Inflammatory macrophage (primary cell): ENCODE data around the gene MBTPS1.
A peak's percentile ranks its signal among the peaks of the same experiment; 100 is the strongest.

Experiments
- DNase-seq, 2 donors: peaks; one replicate each; pipeline ENCODE4 v3.0.0-alpha.2; 2020 to 2022

MBTPS1 gene

DNA sequence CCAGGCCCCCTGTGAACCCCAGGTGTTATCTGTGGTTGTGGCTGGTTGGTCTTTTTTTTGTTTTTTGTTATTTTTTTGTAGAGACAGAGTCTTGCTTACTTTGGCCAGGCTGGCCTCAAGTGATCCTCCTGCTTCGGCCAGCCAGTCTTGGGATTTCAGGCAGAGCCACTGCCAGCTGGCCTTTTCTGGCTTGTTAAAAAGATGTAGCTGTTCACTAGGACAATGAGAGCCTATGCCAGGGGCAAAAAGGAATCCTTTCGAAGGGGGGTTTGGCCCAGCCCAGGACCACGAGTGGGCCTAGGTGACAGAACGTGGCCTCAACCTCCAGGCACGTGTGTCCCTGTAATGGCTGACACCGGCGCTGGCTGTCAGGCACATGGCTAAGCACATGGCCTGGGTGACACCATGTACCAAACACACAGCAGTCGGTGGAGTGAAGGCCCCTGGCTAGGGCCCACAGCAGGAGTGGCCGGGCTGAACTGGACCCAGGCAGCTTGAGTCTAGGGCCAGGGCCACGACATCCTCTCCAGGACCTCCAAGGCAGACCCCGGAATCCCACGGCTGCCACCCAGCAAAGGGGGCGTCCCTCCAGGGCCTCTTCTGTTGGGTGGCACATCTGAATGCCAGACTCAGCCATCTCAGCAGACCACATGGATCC lies 67.2 kb downstream of the MBTPS1 start:
- no peak for DNase-seq

DNA sequence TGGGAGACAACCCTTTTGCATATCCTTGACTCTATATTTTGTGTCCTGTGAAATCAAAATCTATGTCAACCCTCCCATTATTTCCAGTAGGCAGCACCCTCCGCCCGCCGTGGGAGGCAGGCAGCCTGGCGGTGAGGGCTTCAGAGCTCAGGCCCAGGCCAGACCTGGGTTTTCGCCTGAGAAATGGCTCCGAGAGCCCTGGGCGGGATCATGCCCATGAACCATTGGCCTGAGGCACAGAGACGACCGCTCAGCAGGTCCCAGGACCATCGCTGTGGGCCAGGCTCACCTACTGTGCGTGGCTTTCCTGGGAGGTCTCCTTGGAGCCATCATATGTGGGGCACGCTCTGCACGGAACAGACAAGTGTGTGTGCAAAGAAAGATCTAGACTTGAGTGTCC lies 67.9 kb downstream of the MBTPS1 start:
- DNase-seq: no peak

DNA sequence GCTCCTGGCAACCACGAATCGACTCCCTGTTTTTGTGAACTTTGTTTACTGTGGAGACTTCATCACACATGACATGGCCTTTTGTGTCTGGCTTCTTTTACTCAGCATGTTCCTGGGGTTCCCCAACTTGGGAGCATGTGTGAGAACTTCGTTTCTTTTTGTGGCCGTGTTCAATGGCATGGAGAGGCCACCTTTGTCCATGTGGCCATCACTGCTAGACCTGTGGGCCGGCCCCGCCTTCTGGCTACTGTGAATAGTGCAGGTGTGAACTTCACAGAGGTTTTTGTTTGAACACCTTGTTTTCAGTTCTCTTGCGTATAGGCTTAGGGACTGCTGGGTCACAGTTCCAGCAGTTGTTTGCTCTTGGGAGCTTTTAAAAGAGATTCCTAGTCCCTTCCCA lies 68.5 kb downstream of the MBTPS1 start:
- DNase-seq: no peak

DNA sequence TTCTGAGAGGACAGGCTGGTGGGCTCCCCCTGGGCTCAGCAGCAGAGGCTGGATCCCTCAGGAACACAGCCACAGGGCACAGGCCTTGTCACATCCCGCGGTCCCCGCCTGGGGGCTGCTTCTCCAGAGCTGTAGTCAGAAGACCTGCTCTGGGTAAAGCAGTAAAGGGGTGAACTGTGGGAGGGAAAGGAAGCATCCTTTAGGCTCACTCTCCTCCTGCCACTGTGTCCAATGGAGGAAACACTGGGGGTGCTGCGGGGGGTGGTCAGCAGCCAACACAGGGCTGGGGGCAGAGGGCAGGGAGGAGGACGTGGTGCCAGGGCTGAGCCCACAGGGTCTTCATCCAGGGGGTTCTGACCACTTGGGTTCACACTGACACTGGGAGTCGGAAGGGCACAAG lies 69.1 kb downstream of the MBTPS1 start:
- DNase-seq: no peak

DNA sequence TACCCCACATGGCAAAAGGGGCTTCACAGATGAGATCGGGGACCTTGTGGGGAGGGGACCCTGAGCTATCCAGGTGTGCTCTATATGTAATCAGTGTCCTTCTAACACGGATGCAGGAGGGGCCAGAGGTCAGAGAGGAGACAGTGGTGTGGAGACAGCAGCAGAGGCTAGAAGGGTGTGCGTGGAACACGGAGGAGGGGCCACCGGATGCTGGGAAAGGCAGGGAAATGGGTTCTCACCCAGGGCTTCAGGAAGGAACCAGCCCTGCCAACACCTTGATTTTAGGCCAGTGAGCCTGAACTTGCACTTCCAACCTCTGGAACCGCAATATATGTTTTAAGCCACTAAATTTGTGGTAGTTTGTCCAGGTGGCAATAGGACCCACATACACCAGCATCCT lies 69.5 kb downstream of the MBTPS1 start:
- no peak for DNase-seq

DNA sequence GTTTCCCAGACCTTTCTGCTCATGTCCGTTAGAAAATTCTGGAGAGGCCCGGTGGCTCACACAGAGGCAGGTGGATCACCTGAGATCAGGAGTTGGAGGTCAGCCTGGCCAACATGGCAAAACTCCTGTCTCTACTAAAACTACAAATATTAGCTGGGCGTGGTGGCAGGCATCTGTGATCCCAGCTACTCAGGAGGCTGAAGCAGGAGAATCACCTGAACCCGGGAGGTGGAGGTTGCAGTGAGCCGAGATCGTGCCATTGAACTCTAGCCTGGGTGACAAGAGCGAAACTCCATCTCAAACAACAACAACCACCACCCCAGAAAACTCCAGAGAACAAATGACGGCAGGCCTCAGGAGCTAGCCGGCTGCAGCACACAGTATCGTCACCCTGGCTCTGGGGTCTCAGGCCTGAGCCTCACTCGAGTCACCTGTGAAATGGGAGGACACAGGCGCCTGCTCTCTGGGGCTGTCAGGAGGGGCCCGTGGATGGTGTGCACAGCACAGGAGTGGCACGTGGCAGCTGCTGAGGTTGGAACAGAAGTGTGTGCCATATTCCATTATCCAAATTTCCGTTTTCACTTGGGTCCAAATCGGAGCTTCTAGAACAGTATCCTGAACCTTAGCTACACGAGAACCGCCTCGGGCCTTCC lies 70.8 kb downstream of the MBTPS1 start:
- DNase-seq: no peak

DNA sequence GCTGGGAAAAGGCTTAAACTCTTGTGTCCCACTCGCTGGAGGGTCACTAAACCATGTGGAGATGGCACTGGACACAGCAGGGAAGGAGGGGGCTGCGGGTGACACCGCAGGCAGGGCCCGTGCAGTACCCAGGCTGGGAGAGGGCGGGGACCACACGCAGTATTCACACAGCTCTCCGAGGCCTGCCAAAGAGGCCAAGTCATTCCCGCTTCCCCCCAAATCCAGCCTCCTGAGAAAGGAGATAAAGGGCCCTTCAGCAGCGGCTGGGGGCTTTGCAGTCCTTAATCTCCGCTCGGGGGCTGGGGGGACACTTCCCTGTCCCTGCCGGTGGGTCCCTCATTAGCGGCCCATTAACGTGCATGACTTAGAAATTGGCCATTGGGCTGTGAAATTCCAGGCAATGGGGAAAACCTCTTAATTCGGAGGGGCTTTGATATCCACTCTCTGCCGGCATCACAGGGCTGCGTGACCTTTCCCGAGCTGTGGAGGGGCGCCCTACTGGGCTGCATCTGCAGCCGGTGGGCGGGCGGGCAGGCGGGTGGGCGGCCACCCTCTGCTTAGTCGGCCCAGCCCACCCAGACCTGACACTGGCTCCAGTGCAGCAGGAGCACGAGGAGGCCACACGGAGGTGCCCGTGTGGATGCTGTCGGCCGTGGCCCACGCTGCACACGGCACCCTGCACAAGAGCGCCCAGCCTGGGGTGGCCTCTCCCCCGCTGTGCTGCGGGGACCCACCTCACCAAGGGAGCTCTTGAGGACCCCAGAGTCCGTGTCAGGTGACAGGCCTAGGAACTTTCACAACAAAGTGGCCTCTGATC lies 71.5 kb downstream of the MBTPS1 start:
- DNase-seq: no peak

DNA sequence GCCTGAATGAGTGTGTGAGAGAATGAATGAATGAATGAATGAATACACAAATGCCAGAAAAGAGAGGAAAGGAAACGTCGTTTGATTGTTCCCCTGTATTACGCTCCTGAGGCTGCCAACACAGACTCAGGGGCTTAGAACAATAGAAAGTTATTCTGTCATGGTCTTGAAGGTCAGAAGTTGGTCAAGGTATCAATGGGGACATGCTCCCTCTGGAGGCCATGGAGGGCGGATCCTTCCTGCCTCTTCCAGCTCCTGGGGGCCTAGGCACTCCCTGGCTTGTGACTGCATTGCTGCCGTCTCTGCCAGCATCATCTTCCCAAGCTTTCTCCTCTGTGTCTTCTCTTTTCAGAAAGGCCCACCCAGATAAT lies 72.6 kb downstream of the MBTPS1 start:
- peak; percentile 24 to 35 for DNase-seq

DNA sequence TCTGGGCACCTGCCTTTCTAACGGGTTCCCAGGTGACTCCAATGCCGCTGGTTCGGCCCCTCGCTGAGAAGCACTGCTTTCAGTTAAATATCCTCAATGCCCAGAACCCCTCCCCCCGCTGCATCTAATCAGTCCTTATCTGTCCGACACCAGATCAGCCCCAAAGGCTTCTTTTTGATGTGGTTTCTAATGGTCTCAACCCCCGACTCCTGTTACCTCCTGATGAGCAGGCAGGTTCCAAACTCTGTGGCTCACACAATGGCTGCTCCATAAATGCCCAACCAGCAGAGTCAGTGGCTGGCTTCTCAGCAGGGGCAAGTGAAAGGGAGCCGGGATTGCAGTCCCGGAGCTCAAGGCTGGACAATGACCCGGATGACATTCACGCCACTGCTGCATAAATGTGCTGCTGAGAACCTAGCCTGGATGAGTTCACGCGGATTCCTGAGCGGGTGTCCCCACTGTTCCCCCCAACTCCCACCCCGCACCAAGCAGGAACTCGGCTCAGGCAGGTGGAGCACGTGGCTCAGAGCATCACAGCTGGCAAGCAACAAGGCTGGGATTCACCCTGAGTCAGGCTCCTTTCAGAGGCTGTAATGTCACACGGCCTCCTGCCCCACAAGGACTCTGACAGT lies 73.1 kb downstream of the MBTPS1 start:
- no peak for DNase-seq

DNA sequence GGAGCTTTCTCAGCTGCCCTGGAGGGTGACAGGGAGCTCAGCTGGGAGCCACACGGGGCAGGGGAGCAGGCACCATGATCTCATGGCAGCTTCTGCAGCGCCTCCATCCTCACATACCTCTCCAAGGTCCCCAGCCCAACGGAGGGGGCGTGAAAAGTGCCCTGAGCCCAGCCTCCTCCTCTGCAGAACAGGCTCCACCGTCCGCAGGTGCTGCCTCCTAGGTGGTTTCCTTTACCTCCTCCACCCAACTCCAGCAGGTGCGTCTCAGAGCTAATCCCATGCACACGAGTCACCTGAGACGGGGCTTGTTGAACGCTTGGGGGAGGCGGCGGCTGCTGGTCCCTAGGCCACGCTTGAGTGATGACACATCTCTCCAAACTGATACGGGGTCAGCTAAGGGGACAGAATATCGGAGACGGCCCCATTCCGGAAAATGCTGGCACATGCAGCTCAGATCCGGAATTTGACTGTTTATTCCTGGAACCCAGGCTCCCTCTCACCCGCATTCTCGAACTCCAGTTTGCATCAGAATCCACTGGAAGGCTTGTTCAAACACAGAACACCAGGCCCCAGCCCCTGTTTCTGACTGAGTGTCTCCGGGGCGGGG lies 73.8 kb downstream of the MBTPS1 start:
- no peak for DNase-seq

DNA sequence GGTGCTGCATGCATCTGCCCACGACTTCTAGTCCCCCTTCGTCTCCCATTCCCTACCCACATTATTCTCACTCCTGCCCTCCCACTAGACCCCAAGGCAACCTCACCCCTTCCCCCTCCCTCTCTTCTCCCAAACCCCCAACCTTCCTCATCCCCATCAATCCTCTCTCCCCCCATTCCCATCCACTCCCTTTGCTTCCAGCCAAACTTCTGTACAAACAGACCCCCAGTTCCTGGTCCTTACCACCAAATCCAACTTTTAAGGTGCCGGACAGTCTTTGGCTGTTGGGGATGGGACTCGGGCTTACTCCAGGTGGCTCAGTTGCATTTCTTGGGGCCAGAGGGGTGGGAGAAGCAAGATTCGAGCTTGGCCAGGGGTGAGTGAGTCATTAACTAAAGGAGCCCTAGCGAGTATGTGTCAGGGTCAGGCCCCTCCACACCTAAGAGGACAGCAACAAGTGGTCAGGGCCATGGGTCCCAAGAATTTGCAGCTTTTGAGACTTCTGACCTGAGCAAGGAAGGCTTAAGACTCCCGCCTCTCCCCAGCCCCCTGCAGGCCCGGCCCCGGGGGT lies 74.3 kb downstream of the MBTPS1 start, which contains the start of gene SLC38A8:
Gene SLC38A8, minus strand, starts transcription at position 488 of the 571 bp plus-strand sequence. CDS start 638 bp downstream, outside the sequence.
- no peak for DNase-seq

DNA sequence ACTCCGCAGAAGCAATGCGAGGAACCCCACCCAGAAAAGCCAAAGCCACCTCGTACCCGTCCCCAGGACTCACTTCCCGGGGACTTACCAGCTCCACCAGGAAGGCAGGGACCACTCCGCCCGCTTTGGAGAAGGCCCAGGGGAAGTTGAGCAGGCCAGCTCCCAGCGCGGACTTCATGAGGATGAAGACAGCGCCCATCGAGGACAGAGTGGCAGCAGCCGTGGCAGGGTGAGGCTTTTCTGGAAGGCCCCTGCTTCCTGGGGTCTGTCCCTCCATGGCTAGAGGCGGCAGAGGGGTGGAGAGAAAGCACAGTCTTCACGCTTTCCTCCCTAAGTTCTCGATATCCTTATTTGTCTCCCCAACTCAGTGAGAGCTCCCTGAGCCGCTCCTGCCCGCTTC lies 74.9 kb downstream of the MBTPS1 start:
- DNase-seq: no peak

DNA sequence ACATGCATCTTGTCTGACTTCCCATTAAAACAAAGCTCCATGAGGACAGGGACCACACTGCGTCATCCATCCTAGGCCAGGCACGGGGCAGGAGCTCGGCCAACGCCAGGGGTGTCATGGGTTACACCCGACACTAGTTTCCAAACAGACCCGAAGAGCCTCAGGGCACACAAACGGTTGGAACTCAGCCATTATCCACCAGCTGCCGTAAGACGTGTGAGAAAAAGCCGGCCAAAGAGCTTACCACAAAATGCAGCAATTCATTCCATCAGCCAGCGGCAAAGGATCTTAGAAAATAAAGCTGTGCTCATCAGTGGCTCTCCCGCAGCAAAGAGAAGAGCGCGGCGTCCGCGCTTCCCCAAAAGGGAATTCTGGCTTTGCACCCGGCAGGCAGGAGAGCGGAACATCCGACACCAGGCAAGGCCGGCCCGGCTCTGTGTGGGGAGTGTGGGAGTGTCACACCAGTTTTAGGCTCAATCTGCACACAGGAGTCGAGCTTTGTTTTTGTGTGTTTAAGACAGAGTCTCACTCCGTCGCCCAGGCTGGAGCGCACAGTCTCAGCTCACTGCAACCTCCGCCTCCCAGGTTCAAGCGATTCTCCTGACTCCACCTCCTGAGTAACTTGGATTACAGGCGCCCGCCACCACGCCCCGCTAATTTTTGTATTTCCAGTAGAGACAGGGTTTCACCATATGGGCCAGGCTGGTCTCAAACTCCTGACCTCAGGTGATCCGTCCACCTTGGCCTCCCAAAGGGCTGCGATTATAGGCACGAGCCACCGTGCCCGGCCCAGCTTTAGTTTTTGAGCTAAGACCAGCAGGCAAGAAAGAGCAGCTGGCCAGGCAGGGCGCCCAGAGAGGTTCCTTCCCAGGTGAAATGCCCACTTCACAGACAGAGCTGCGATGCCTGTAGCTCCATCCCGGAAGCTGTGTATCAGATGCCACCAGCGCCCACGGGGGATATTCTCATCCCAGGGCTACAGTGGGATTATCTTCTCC lies 75.6 kb downstream of the MBTPS1 start:
- DNase-seq: no peak

DNA sequence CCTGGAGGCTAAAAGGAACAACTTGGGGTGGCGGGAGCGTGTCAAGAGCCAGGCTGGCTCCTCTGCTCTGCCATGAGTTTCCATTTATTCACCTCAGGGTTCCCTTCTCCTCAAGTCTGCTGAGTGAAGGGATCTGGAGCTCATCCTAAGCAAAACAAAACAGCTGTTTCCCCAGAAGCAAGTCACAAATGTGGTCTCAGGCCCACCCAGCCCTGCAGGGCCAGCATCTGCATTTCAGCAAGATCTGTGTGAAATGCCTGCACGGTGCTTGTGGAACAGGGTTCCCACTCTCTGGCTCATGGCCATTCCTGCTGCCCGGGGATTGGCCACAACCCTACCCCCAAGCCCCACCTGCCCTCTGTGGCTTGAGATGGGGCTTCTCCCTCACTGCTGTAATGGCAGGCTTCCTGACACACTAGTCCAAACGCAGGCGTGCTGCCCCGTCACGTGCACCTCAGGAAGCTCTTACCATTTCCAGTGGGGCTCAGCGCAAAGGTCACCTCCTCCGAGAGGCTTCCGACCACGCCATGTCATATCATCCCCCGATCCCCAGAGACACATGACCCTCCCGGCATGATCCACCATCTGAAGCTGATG lies 76.4 kb downstream of the MBTPS1 start:
- no peak for DNase-seq

DNA sequence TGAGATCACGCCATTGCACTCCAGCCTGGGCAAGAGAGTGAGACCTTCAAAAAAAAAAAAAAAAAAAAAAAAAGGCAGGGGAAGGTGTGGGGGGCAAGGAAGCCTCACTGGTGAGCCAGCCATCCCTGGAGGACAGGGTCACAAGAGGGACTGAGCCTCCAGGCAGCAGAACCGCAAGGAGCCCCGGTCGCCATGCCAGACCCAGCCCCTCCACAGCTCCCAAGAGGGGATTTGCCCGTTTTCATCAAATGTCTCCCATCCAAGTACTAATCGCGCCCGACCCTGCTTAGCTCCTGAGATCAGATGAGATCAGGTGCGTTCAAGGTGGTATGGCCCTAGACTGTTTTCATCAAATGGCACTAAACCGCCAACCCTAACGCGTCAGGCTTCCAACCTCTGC lies 77.0 kb downstream of the MBTPS1 start:
- no peak for DNase-seq

DNA sequence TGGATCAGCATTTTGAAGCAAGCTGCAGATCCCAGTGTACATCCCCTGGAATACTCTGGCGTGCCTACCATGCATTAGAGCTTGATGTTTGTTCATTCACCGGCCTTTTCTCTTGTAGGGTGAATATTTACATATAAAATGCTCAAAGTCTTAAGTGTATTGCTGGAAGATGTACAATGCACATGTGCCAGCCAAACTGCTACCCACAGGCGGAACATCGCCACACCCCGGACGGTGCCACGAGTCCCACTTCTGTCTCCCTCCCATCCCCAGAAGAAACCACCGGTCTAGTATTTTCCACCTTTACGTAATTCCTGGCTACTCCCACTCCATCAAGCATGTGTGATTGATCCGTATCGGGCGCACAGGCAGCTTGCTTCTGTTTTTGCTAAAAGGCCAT lies 78.3 kb downstream of the MBTPS1 start:
- no peak for DNase-seq

DNA sequence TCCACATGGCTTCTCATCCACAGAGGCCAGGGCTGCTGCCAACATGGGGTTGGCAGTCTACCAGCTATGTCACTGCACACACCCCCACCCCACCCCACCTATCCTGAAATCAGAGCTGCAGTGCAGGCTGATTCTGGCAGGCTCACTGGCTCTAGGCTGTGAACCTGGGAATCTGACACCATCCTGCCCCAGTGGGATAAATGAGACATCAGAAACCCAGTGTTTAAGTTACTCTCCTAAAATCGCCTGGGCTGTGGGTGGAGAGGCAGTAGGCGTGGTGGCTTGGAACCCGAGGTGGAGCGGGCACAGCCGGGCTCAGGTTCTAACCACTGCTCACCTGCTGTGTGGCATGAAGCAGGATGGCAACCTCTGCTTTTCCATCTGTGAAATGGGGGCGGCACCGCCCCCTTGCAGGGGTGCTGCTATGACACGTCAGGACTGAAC lies 79.7 kb downstream of the MBTPS1 start:
- DNase-seq: no peak

DNA sequence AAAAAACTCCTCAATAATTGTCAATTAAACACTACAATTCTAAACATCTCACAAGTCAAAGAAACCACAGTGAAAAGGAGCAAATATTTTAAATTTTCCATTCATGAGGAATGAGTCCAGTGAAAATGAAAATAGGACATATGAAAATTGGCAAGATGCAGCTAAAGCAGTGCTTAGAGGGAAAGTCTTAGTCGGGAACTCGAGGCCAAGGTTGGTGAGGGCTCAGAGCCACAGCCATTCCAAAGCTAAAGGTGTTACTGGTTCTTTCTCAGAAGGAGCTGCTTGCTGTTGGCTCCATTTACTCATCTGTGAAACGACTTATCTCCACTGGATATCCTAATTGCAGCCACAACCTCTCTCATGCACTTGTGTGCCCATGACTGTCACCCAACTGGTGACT lies 80.6 kb downstream of the MBTPS1 start:
- no peak for DNase-seq

DNA sequence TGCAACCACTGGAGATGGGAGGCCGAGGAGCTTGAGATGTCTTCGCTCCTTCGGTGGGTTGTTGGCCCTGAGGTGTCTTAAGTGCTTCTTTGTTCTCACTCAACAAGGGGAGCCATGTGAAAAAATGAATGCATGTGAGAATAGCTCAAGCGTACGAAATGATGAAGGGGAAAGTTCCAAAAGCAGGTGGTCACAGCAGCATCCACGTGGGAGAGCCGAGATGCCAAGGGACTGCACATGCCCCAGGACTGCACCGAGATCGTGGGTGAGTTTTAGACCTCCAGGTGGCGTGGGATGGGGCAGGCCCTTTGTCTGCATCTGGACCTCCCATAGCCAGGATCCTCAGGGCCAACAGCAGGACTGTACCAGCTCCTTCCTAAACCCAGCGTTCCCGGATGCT lies 82.2 kb downstream of the MBTPS1 start:
- no peak for DNase-seq
